HG02981 (cell line): ENCODE data around the gene MED19.
"Not testable (repeated sequence)": the region's sequence is repeated elsewhere in the genome, so short reads cannot be mapped to it uniquely, and the experiment has no call there.

Source experiments
- ATAC-seq: cut with Tn5 transposase; IDR thresholded peaks from one replicate; pipeline ENCODE4 v1.9.1; 2021; ENCODE audit warnings: mild to moderate bottlenecking, moderate library complexity; ENCODE audit not compliant: unreplicated experiment

MED19 gene

GRCh38 chr11:57711414-57712255 lies at the start of gene MED19:
TSS of gene MED19 (minus strand) at chr11:57712215. CDS start at chr11:57712179, 36 bp downstream.
- peak; percentile 40 for ATAC-seq

GRCh38 chr11:57758174-57758573 lies 46.2 kb upstream of the MED19 start:
- ATAC-seq = no peak

GRCh38 chr11:57752954-57753353 lies 40.9 kb upstream of the MED19 start:
- ATAC-seq = no peak

- ATAC-seq = no peak
Measured at GRCh38 chr11:57751676-57752253, 39.8 kb upstream of the MED19 start, which contains the start of gene BTBD18. TSS of gene BTBD18 (minus strand) at chr11:57751819. CDS start at chr11:57751188, 631 bp downstream.

- no peak for ATAC-seq
Measured at GRCh38 chr11:57751176-57751575, 39.2 kb upstream of the MED19 start.

GRCh38 chr11:57746920-57747319 lies 34.9 kb upstream of the MED19 start:
- ATAC-seq = no peak

GRCh38 chr11:57745206-57745605 lies 33.2 kb upstream of the MED19 start:
- ATAC-seq = no peak

- no peak for ATAC-seq
Measured at GRCh38 chr11:57744357-57744756, 32.3 kb upstream of the MED19 start.

GRCh38 chr11:57742087-57742452 lies 30.1 kb upstream of the MED19 start:
- no peak for ATAC-seq

- peak; percentile 92 for ATAC-seq
Measured at GRCh38 chr11:57741132-57742086, 29.4 kb upstream of the MED19 start, which contains the start of gene SELENOH. TSS of gene SELENOH (plus strand) at chr11:57741491. CDS start at chr11:57741596, 105 bp downstream.

GRCh38 chr11:57735619-57736298 lies 23.7 kb upstream of the MED19 start:
- ATAC-seq = no peak

- no peak for ATAC-seq
Measured at GRCh38 chr11:57732661-57733060, 20.6 kb upstream of the MED19 start.

GRCh38 chr11:57729479-57729878 lies 17.5 kb upstream of the MED19 start:
- ATAC-seq = no peak

- no peak for ATAC-seq
Measured at GRCh38 chr11:57728829-57729228, 16.8 kb upstream of the MED19 start.

GRCh38 chr11:57727185-57727584 lies 15.2 kb upstream of the MED19 start:
- ATAC-seq = no peak

GRCh38 chr11:57716726-57717125 lies 4.7 kb upstream of the MED19 start:
- ATAC-seq = not testable (repeated sequence)

- no peak for ATAC-seq
Measured at GRCh38 chr11:57713835-57714234, 1.8 kb upstream of the MED19 start.

- ATAC-seq = peak; percentile 91
Measured at GRCh38 chr11:57712256-57713150, 488 bp upstream of the MED19 start, which contains the start of gene TMX2. TSS of gene TMX2 (plus strand) at chr11:57712593. CDS start at chr11:57712619, 26 bp downstream.

- ATAC-seq = no peak
Measured at GRCh38 chr11:57709802-57710367, 2.1 kb downstream of the MED19 start.
